GM12878 (cell line): ENCODE measurements around the gene ST7. TPM values are rescaled to one million over a fixed set of nuclear protein-coding genes. Genes with fewer than 3 reads are reported as not detected.

ENCODE experiments used
- ATAC-seq: fragments of 200-7000 bp; cut with Tn5 transposase; 3 replicates; pipeline ENCODE4 v1.9.1; 2020; ENCODE audit warnings: mild to moderate bottlenecking, moderate library complexity
- BruUV-seq: library from RNA; stranded (reverse); fragments of 400-500 nt; replicated peaks from 2 replicates; lab custom pipeline; 2021; lab: Mats Ljungman, UMichigan
- CTCF ChIA-PET: fragments of 300-600 bp; sonication (Branson Sonifier 250); formaldehyde crosslinking; extraction: SDS; loops from one replicate; lab custom pipeline; 2021; ENCODE audit warnings: inconsistent platforms; lab: Yijun Ruan, JAX
- POLR2A ChIA-PET: fragments of 350-600 bp; formaldehyde crosslinking; extraction: SDS; loops from one replicate; lab custom pipeline; 2021; ENCODE audit warnings: inconsistent platforms; lab: Charles Lee
- RAD21 ChIA-PET: fragments of 300-600 bp; sonication (Branson Sonifier 250); formaldehyde crosslinking; loops from one replicate; lab custom pipeline; 2023; ENCODE audit warnings: antibody characterized with exemption; ENCODE audit not compliant: unreplicated experiment; lab: Charles Lee
- SMC1A ChIA-PET: fragments of 300-600 bp; sonication (Branson Sonifier 250); formaldehyde crosslinking; loops from one replicate; lab custom pipeline; 2023; ENCODE audit not compliant: unreplicated experiment, uncharacterized antibody; lab: Charles Lee
- DNase-seq: peaks from one replicate; pipeline ENCODE4 v3.0.0-alpha.2; 2011; ENCODE audit warnings: low read depth, low spot score
- FAIRE-seq: peaks from 3 replicates; lab custom pipeline; 2011; peaks lifted over from hg19 to GRCh38; lab: Jason Lieb, UNC
- H2AFZ ChIP-seq: 2 replicates; pipeline ENCODE4 v1.6.0; 2011; ENCODE audit warnings: low read depth, low read length, control low read depth; ENCODE audit not compliant: control insufficient read depth
- H3K27ac ChIP-seq: 2 replicates; pipeline ENCODE4 v1.5.1; 2011; ENCODE audit warnings: control low read depth; ENCODE audit not compliant: control insufficient read depth, insufficient read depth
- H3K27me3 ChIP-seq, 2 experiments: replicated peaks in 1 of 2; 2 replicates each; pipeline versions ENCODE4 v1.6.0 to v1.6.1; 2011; ENCODE audit warnings: low read length in 1 of 2; ENCODE audit not compliant: control insufficient read depth in 2 of 2, insufficient read depth in 2 of 2
- H3K36me3 ChIP-seq, 2 experiments: 2 replicates each; pipeline ENCODE4 v1.5.1; 2011; ENCODE audit warnings: low read length in 1 of 2; ENCODE audit not compliant: control insufficient read depth in 2 of 2, insufficient read depth in 2 of 2
- H3K4me1 ChIP-seq: 2 replicates; pipeline ENCODE4 v1.6.1; 2011; ENCODE audit warnings: mild to moderate bottlenecking, low read length, moderate library complexity, mixed read lengths; ENCODE audit not compliant: control insufficient read depth, insufficient read depth
- H3K4me2 ChIP-seq: 2 replicates; pipeline ENCODE4 v1.6.0; 2011; ENCODE audit warnings: control low read depth; ENCODE audit not compliant: control insufficient read depth, insufficient read depth
- H3K4me3 ChIP-seq: fragments of 200-600 bp; sonication (generic); 2 replicates; pipeline ENCODE4 v1.5.1; 2016
- H3K79me2 ChIP-seq: 2 replicates; pipeline ENCODE4 v1.6.0; 2011; ENCODE audit warnings: low read length; ENCODE audit not compliant: control insufficient read depth, insufficient read depth
- H3K9ac ChIP-seq: 2 replicates; pipeline ENCODE4 v1.8.0; 2011; ENCODE audit warnings: low read length, control low read depth, mixed read lengths; ENCODE audit not compliant: control insufficient read depth, insufficient read depth
- H3K9me3 ChIP-seq: replicated peaks from 3 replicates; pipeline ENCODE4 v1.5.1; 2011; ENCODE audit warnings: mild to moderate bottlenecking, low read length; ENCODE audit not compliant: control insufficient read depth, insufficient read depth
- H4K20me1 ChIP-seq: 2 replicates; pipeline ENCODE4 v1.6.0; 2011; ENCODE audit not compliant: control insufficient read depth, insufficient read depth
- BMI1 ChIP-seq: fragments of 450-650 bp; IDR thresholded peaks from 2 replicates; pipeline ENCODE4 v1.6.1; 2016; ENCODE audit warnings: mild to moderate bottlenecking, moderate library complexity, borderline replicate concordance
- CREB1 ChIP-seq: IDR thresholded peaks from 2 replicates; pipeline ENCODE4 v1.6.1; 2012; ENCODE audit warnings: low read depth, mild to moderate bottlenecking, inconsistent platforms
- DPF2 ChIP-seq: fragments of 450-650 bp; IDR thresholded peaks from 2 replicates; pipeline ENCODE4 v1.6.1; 2017; ENCODE audit warnings: mild to moderate bottlenecking
- EP300 ChIP-seq, 2 experiments: fragments of 150-350 bp in 1 of 2; IDR thresholded peaks; 2 replicates each; pipeline ENCODE4 v1.6.1; 2011 to 2012; ENCODE audit warnings: low read depth in 2 of 2, low read length in 2 of 2, borderline replicate concordance in 1 of 2, improper control_type of control experiment in 1 of 2, inconsistent platforms in 1 of 2; ENCODE audit not compliant: control insufficient read depth in 1 of 2
- IKZF1 ChIP-seq: fragments of 450-650 bp; conservative IDR thresholded peaks from 2 replicates; pipeline ENCODE4 v1.6.1; 2017; ENCODE audit warnings: antibody characterized with exemption, mild to moderate bottlenecking
- IKZF2 ChIP-seq, 2 experiments: fragments of 450-650 bp; IDR thresholded peaks; 2 replicates each; pipeline ENCODE4 v1.6.1; 2017; ENCODE audit warnings: mild to moderate bottlenecking in 2 of 2, moderate library complexity in 2 of 2
- MLLT1 ChIP-seq: fragments of 450-650 bp; IDR thresholded peaks from 2 replicates; pipeline ENCODE4 v1.6.1; 2016; ENCODE audit warnings: mild to moderate bottlenecking
- MTA2 ChIP-seq: fragments of 450-650 bp; IDR thresholded peaks from 2 replicates; pipeline ENCODE4 v1.6.1; 2016; ENCODE audit warnings: low read depth, mild to moderate bottlenecking, moderate library complexity
- PAX5 ChIP-seq: IDR thresholded peaks from 2 replicates; pipeline ENCODE4 v1.6.1; 2011; ENCODE audit warnings: low read depth, low read length, borderline replicate concordance
- RELB ChIP-seq: fragments of 450-650 bp; IDR thresholded peaks from 2 replicates; pipeline ENCODE4 v1.6.1; 2017; ENCODE audit warnings: low read depth, mild to moderate bottlenecking, moderate library complexity
- SMARCA5 ChIP-seq: fragments of 450-650 bp; IDR thresholded peaks from 2 replicates; pipeline ENCODE4 v1.6.1; 2017; ENCODE audit warnings: mild to moderate bottlenecking
- SPI1 ChIP-seq: IDR thresholded peaks from 2 replicates; pipeline ENCODE4 v1.6.1; 2011; ENCODE audit warnings: low read depth, mild to moderate bottlenecking, low read length, moderate library complexity, borderline replicate concordance; ENCODE audit not compliant: insufficient read depth
- ZNF384 ChIP-seq: IDR thresholded peaks from 2 replicates; pipeline ENCODE4 v1.6.1; 2012; ENCODE audit warnings: low read depth, mild to moderate bottlenecking, low read length, improper control_type of control experiment, borderline replicate concordance
- ZNF687 ChIP-seq: fragments of 450-650 bp; IDR thresholded peaks from 2 replicates; pipeline ENCODE4 v1.6.1; 2017; ENCODE audit warnings: mild to moderate bottlenecking, moderate library complexity
- WGBS: methylation state at CpG from one replicate; pipeline ENCODE4 v1.1.6; 2016; ENCODE audit warnings: low lambda C conversion rate; ENCODE audit not compliant: insufficient replicate concordance, insufficient coverage; ENCODE audit errors: missing lambda C conversion rate; 5-methylcytosine and 5-hydroxymethylcytosine counted together
- in situ Hi-C: fragments of 300-500 bp; cut with MboI; formaldehyde crosslinking; loops from 9 replicates; pipeline ENCODE4 v1.14.3; 2018; ENCODE audit warnings: mixed read lengths
- intact Hi-C: fragments of 100-400 bp; cut with micrococcal nuclease; formaldehyde crosslinking; loops from one replicate; pipeline ENCODE4 v1.14.2; 2022; ENCODE audit not compliant: unreplicated experiment
- polyA plus RNA-seq, 11 experiments: library from polyadenylated mRNA; depleted of rRNA in 4 of 11; unstranded in 6 of 11; stranded (reverse) in 5 of 11; fragments of >200 nt; fragmentation: Nextera tagmentation in 4 of 11; fragmentation: Illumina TruSeq in 1 of 11; extraction: Ambion mirVana in 4 of 11; extraction: Trizol in 1 of 11; gene quantifications; 1 replicate in 1 of 11; 2 replicates in 10 of 11; pipeline versions ENCODE4 v1.2.1 to v1.2.3, GENCODE V29; 2011 to 2016; ENCODE audit warnings: inconsistent platforms in 2 of 11, missing spikeins in 2 of 11, low read depth in 1 of 11
- total RNA-seq, 4 experiments: library from RNA; depleted of rRNA in 3 of 4; stranded (reverse); fragments of >200 nt in 3 of 4; fragmentation: Illumina TruSeq in 1 of 4; extraction: Trizol in 1 of 4; gene quantifications; 2 replicates each; pipeline versions ENCODE4 v1.2.1 to v1.2.3, GENCODE V29; 2013 to 2021

ST7 gene
- total and polyA plus RNA-seq, 10 of the 15 experiments (the other 5 are each of a cell fraction or from before 2014, with no cell fraction given): 27.7 to 76.4 (median 53.6) TPM

GRCh38 chr7:117237646-117238045 lies 284.3 kb downstream of the ST7 start:
- H3K4me3 ChIP-seq: no peak overlapping the region
- no peak for TF ChIP-seq ZNF384
- peak; percentile 37; the same call in 1 of the 2 replicates for TF ChIP-seq ZNF687
- TF ChIP-seq IKZF2 (IDR thresholded peaks at IDR 0.05): peak; percentile 74 to 75; a peak in 3 of 4 replicates
- TF ChIP-seq PAX5: no peak
- TF ChIP-seq IKZF1: peak; percentile 60
- 0 out of 2 replicates have a peak, but pooled peaks have one; percentile 16 for TF ChIP-seq SMARCA5
- peak; percentile 86 for TF ChIP-seq SPI1
- TF ChIP-seq RELB: peak; percentile 54; the same call in 1 of the 2 replicates
- peak; percentile 76 for TF ChIP-seq DPF2
- TF ChIP-seq MLLT1: 0 out of 2 replicates have a peak, but pooled peaks have one; percentile 18
- TF ChIP-seq CREB1: no peak
- TF ChIP-seq MTA2: peak; percentile 61
- peak; percentile 28; the same call in 1 of the 2 replicates for TF ChIP-seq BMI1
- TF ChIP-seq EP300 (IDR thresholded peaks at IDR 0.05; ENCODE audit: borderline replicate concordance in 1 of 2, control insufficient read depth in 1 of 2, low read depth in 2 of 2, low read length in 2 of 2): 0 out of 4 replicates have a peak, but pooled peaks of 1 of the 2 experiments have one; percentile 19
- H3K4me2 ChIP-seq: peak overlapping the region; percentile 9; the same call in 1 of the 2 replicates
- H3K27ac ChIP-seq: no peak overlapping the region
- BruUV-seq: no TSS peak
- no peak overlapping the region for H3K9ac ChIP-seq
- 51% methylated on average over 5 of the region's 5 CpGs for WGBS
- peak overlapping the region; percentile 39; the same call in 1 of the 2 replicates for H2AFZ ChIP-seq
- peak; percentile 28 for DNase-seq
- in situ Hi-C loops (no loop called here), intact Hi-C loops (loop anchor here (2.0 kb wide), 1 partner anchor 19 kb away; no protein-coding TSS in a partner anchor)
- H4K20me1 ChIP-seq: no peaks in the 10 kb centered on the region
- no peak for FAIRE-seq
- ChIA-PET POLR2A (interaction anchor here (0.5 to 2.2 kb wide), 5 partner anchors 12 to 36 kb away, joined by 3 to 9 read pairs (median 4); no protein-coding TSS in a partner anchor), CTCF (interaction anchor here (0.7 to 1.8 kb wide), 9 partner anchors 9 to 486 kb away, joined by 3 to 9 read pairs (median 3); no protein-coding TSS in a partner anchor), SMC1A (interaction anchor here (0.8 to 4.2 kb wide), 11 partner anchors 10 to 147 kb away, joined by 3 to 25 read pairs (median 6); no protein-coding TSS in a partner anchor), RAD21 (interaction anchor here (1.1 to 3.9 kb wide), 4 partner anchors 13 to 147 kb away, joined by 3 to 29 read pairs (median 8); partner anchors contain the start of gene WNT2)
- H3K4me1 ChIP-seq: peaks cover 12% of the 10 kb centered on the region
- H3K79me2 ChIP-seq: no peaks in the 10 kb centered on the region
- peak; percentile 83 for ATAC-seq
- H3K9me3 ChIP-seq: no peaks in the 10 kb centered on the region; the same call in 1 of the 3 replicates
- no peaks in the 10 kb centered on the region for H3K36me3 ChIP-seq
- H3K27me3 ChIP-seq: no peaks in the 10 kb centered on the region
